Body of pancreas (tissue), 4 donors: ENCODE results near the gene AFF2.

ENCODE experiments used
- POLR2A ChIP-seq, 3 donors: fragments of 450-650 bp; IDR thresholded peaks; one replicate each; pipeline ENCODE4 v1.6.1; 2016; ENCODE audit warnings: antibody characterized with exemption in 3 of 3, mild to moderate bottlenecking in 2 of 3
- TF ChIP-seq, protein P1 (sequence below), 7 experiments: fragments of 450-650 bp in 4 of 7; fragments of 200-600 bp in 3 of 7; sonication (generic) in 3 of 7; IDR thresholded peaks; one replicate each; pipeline ENCODE4 v1.5.1; 2016 to 2019; ENCODE audit warnings: antibody characterized with exemption in 7 of 7

GRCh38 chrX:148933881-148934280 is 433.5 kb downstream of the AFF2 start:
- TF ChIP-seq, protein P1, sequence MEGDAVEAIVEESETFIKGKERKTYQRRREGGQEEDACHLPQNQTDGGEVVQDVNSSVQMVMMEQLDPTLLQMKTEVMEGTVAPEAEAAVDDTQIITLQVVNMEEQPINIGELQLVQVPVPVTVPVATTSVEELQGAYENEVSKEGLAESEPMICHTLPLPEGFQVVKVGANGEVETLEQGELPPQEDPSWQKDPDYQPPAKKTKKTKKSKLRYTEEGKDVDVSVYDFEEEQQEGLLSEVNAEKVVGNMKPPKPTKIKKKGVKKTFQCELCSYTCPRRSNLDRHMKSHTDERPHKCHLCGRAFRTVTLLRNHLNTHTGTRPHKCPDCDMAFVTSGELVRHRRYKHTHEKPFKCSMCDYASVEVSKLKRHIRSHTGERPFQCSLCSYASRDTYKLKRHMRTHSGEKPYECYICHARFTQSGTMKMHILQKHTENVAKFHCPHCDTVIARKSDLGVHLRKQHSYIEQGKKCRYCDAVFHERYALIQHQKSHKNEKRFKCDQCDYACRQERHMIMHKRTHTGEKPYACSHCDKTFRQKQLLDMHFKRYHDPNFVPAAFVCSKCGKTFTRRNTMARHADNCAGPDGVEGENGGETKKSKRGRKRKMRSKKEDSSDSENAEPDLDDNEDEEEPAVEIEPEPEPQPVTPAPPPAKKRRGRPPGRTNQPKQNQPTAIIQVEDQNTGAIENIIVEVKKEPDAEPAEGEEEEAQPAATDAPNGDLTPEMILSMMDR (IDR thresholded peaks at IDR 0.05): no peak
- no peak for TF ChIP-seq POLR2A (IDR thresholded peaks at IDR 0.05)
